RWPE2 (cell line): Measurements from ENCODE around the gene ATP7A.
"Not testable (repeated sequence)": the region's sequence is repeated elsewhere in the genome, so short reads cannot be mapped to it uniquely, and the experiment has no call there.

Experiments
- ATAC-seq: fragments of 200-7000 bp; cut with Tn5 transposase; 3 replicates; pipeline ENCODE4 v1.9.1; 2021; ENCODE audit warnings: low read depth
- DNase-seq: peaks from one replicate; pipeline ENCODE4 v3.0.0-alpha.2; 2020; ENCODE audit warnings: low spot score
- H3K27ac ChIP-seq: fragments of 450-650 bp; 2 replicates; pipeline ENCODE4 v1.5.1; 2017; ENCODE audit warnings: mild to moderate bottlenecking; ENCODE audit not compliant: poor library complexity, severe bottlenecking
- H3K27me3 ChIP-seq: fragments of 250-450 bp; sonication (Bioruptor Pico); 2 replicates; pipeline ENCODE4 v1.5.1; 2021; ENCODE audit warnings: mild to moderate bottlenecking, moderate library complexity; ENCODE audit not compliant: insufficient read depth, poor library complexity, severe bottlenecking
- H3K36me3 ChIP-seq: fragments of 250-450 bp; sonication (Bioruptor Pico); 2 replicates; pipeline ENCODE4 v1.5.1; 2020; ENCODE audit warnings: low read depth, mild to moderate bottlenecking, moderate library complexity
- H3K4me1 ChIP-seq: fragments of 250-450 bp; sonication (Bioruptor Pico); 2 replicates; pipeline ENCODE4 v1.5.1; 2021; ENCODE audit warnings: mild to moderate bottlenecking, moderate library complexity; ENCODE audit not compliant: insufficient read depth, poor library complexity, severe bottlenecking
- H3K4me3 ChIP-seq: fragments of 250-450 bp; sonication (Bioruptor Pico); 2 replicates; pipeline ENCODE4 v1.5.1; 2021; ENCODE audit warnings: mild to moderate bottlenecking, moderate library complexity; ENCODE audit not compliant: severe bottlenecking
- H3K9me3 ChIP-seq: fragments of 250-450 bp; sonication (Bioruptor Pico); 2 replicates; pipeline ENCODE4 v1.5.1; 2021; ENCODE audit warnings: mild to moderate bottlenecking, moderate library complexity; ENCODE audit not compliant: severe bottlenecking
- TF ChIP-seq, protein P1 (sequence below): fragments of 450-650 bp; IDR thresholded peaks from one replicate; pipeline ENCODE4 v1.5.1; 2017; ENCODE audit warnings: mild to moderate bottlenecking, moderate library complexity; ENCODE audit not compliant: poor library complexity, severe bottlenecking

Gene ATP7A

DNA sequence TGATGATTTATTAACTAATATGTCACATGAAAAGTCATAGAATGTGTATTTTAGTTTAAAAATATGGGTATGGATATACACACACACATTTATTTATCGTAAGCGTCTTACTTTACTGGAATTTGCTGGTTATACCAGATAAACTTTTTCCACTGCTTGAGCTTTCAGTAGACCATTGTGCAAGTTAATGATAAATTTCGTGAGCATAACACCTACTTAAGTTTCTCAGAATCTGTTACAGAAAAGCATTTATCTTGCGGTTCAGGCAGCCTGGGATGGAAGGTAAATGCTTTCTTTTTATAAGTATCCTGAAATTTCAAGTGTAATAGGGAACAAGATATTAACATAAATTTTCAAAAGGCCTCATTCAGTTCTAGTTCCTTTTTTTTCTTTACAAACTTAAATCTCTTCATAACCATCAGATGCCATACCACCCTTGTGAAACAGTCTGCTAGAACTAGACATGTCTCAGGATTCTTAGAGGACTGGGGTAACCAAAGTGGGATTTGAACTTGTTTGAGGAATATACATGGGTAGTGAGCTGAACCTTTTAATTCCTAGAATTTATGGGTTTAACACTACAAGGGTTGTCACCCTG, 27.7 kb downstream of the ATP7A start:
- Histone ChIP-seq H3K4me1 (peaks cover 5% of the 10 kb centered on the region), H3K4me3 (no peak overlapping the region), H3K36me3 (no peaks in the 10 kb centered on the region), H3K27ac (no peak overlapping the region), H3K27me3 (no peaks in the 10 kb centered on the region), H3K9me3 (no peaks in the 10 kb centered on the region)
- TF ChIP-seq, protein P1, sequence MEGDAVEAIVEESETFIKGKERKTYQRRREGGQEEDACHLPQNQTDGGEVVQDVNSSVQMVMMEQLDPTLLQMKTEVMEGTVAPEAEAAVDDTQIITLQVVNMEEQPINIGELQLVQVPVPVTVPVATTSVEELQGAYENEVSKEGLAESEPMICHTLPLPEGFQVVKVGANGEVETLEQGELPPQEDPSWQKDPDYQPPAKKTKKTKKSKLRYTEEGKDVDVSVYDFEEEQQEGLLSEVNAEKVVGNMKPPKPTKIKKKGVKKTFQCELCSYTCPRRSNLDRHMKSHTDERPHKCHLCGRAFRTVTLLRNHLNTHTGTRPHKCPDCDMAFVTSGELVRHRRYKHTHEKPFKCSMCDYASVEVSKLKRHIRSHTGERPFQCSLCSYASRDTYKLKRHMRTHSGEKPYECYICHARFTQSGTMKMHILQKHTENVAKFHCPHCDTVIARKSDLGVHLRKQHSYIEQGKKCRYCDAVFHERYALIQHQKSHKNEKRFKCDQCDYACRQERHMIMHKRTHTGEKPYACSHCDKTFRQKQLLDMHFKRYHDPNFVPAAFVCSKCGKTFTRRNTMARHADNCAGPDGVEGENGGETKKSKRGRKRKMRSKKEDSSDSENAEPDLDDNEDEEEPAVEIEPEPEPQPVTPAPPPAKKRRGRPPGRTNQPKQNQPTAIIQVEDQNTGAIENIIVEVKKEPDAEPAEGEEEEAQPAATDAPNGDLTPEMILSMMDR: no peak
- ATAC-seq (no peak), DNase-seq (no peak)

DNA sequence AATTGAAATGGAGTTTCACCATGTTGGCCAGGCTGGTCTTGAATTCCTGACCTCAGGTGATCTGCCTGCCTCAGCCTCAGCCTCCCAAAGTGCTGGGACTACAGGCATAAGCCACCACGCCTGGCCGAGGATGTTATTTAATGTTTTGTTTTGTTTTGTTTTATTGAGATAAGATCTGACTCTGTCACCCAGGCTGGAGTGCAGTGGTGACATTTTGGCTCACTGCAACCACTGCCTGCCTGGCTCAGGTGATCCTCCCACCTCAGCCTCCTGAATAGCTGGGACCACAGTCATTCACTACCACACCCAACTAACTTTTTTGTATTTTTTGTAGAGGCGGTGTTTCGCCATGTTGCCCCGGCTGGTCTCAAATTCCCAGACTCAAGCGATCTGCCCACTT, 34.5 kb downstream of the ATP7A start:
- not testable (repeated sequence) for DNase-seq, H3K36me3 ChIP-seq, H3K4me1 ChIP-seq, H3K9me3 ChIP-seq, H3K4me3 ChIP-seq, H3K27ac ChIP-seq, H3K27me3 ChIP-seq, ATAC-seq

DNA sequence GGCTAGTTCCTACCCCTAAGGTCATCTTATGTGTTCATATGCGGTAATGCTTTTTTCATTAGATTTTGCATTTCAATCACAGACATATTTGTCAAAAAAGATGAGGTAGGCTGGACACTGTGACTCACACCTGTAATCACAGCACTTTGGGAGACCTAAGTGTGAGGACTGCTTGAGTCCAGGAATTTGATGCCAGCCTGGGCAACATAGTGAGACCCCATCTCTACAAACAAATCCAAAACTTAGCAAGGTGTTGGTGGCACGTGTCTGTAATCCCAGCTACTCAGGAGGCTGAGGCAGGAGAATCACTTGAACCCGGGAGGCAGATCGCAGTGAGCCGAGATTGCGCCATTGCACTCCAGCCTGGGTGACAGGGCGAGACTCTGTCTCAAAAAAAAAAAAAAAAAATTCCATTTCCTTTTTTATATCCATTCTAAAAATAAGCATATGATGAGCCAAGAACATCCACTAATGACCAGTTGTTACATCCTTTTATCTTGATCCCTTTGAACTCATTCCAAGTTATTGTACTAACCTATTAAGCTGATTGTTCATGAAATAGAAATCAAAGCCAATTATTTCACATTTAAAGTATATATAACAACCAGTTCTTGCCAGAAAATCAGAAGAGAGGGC, 35.5 kb downstream of the ATP7A start:
- no peaks in the 10 kb centered on the region for H3K4me1 ChIP-seq
- no peak overlapping the region for H3K4me3 ChIP-seq
- no peak overlapping the region for H3K27ac ChIP-seq
- DNase-seq: no peak
- no peaks in the 10 kb centered on the region for H3K9me3 ChIP-seq
- no peak for ATAC-seq
- no peaks in the 10 kb centered on the region for H3K36me3 ChIP-seq
- H3K27me3 ChIP-seq: no peaks in the 10 kb centered on the region
- TF ChIP-seq, protein P1: no peak

DNA sequence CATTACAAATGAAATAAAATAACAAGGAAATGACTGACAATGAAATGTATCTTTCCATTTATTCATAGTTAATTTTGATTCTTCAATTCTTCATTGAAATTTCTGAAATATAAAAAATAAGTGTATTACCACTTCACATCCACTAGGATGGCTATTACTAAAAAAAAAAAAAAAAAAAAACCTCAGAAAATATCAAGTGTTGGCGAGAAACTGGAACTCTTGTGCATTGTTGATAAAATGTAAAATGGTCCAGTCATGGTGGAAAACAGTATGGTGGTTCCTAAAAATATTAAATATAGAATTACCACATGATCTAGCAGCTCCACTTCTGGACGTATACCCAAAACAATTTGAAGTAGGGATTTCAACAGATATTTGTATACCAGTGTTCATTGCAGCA, 36.1 kb downstream of the ATP7A start:
- Histone ChIP-seq H3K36me3 (no peaks in the 10 kb centered on the region), H3K4me1 (no peaks in the 10 kb centered on the region), H3K27me3 (no peaks in the 10 kb centered on the region), H3K4me3 (no peak overlapping the region), H3K9me3 (no peaks in the 10 kb centered on the region), H3K27ac (no peak overlapping the region)
- DNase-seq: no peak
- TF ChIP-seq, protein P1: no peak
- ATAC-seq: no peak

DNA sequence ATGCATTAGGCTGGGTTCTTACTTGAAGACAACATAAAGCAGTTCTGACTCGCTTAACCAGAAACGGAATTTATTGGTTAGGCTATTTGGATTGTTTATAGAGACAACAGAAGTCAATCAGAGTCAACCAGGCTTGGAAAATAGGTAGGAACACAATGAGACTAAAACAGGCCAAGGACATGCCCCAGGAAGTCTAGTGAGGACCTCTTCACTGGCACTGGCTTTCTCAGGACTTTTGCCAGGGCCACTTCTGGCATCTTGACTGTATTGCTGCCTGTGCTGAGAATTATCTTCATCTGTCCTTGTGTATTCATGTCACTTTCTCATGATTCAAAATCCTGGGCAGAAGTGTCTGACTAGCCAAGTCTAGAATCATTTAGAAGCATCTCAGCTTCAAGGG, 39.3 kb downstream of the ATP7A start:
- H3K4me1 ChIP-seq: no peaks in the 10 kb centered on the region
- no peak for ATAC-seq
- no peak for DNase-seq
- H3K4me3 ChIP-seq: no peak overlapping the region
- H3K36me3 ChIP-seq: no peaks in the 10 kb centered on the region
- H3K27ac ChIP-seq: no peak overlapping the region
- H3K9me3 ChIP-seq: no peaks in the 10 kb centered on the region
- TF ChIP-seq, protein P1: no peak
- no peaks in the 10 kb centered on the region for H3K27me3 ChIP-seq
